ENCODE measurements around the gene TPSB2. TPM values are rescaled to one million over a fixed set of nuclear protein-coding genes. Genes with fewer than 3 reads are reported as not detected.
"Not testable (repeated sequence)": the region's sequence is repeated elsewhere in the genome, so short reads cannot be mapped to it uniquely, and the experiment has no call there.

Gene TPSB2
- total and polyA plus RNA-seq, 9 donors: 0.71 to 2.8 (median 1.5) TPM

- H3K36me3 ChIP-seq (ENCODE audit: control insufficient read depth, insufficient read depth, low read length); H3K4me3 ChIP-seq (ENCODE audit: low read length); H3K9me3 ChIP-seq (replicated peaks; ENCODE audit: control insufficient read depth, low read depth, low read length); H3K27ac ChIP-seq (ENCODE audit: low read length); H3K4me1 ChIP-seq (ENCODE audit: control insufficient read depth, insufficient read depth, low read length); DNase-seq: not testable (repeated sequence)
- no CpG with 5 or more reads among the region's 15 CpGs for WGBS (ENCODE audit: insufficient coverage)
- H3K27me3 ChIP-seq (ENCODE audit: control insufficient read depth, insufficient read depth, low read length): peaks cover 12% of the 10 kb centered on the region
Observed at GRCh38 chr16:1241081-1241480, 11.1 kb upstream of the TPSB2 start.

GRCh38 chr16:1240436-1240835 is 10.5 kb upstream of the TPSB2 start, which contains the start of gene TPSAB1:
Gene TPSAB1, plus strand, starts transcription at chr16:1240705. Its CDS starts 234 bp downstream, at chr16:1240939.
- not testable (repeated sequence) for H3K9me3 ChIP-seq (replicated peaks; ENCODE audit: control insufficient read depth, low read depth, low read length); H3K4me1 ChIP-seq (ENCODE audit: control insufficient read depth, insufficient read depth, low read length); H3K27me3 ChIP-seq (ENCODE audit: control insufficient read depth, insufficient read depth, low read length); DNase-seq; H3K27ac ChIP-seq (ENCODE audit: low read length); H3K4me3 ChIP-seq (ENCODE audit: low read length); H3K36me3 ChIP-seq (ENCODE audit: control insufficient read depth, insufficient read depth, low read length)
- no CpG with 5 or more reads among the region's 12 CpGs for WGBS (ENCODE audit: insufficient coverage)

DNA sequence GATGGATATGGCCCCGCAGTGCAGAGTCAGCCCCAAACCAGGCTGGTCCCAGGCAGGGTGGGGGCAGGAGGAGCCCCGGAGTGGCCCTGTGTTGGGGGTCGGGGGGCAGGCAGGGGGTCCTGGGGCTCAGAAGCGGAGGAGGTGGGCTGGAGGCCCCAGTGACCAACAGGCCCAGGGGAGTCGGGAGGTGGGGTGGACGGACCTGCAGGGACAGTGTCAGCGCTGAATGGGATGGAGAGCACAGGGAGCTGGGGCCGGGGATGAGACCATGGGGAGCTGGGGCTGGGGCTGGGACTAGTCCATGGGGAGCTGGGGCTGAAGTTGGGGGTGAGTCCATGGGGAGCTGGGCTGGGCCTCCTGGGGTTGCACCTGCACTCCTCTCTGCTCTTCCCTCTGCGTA is 9.6 kb upstream of the TPSB2 start:
- H3K4me3 ChIP-seq (ENCODE audit: low read length); H3K27ac ChIP-seq (ENCODE audit: low read length); DNase-seq; H3K9me3 ChIP-seq (replicated peaks; ENCODE audit: control insufficient read depth, low read depth, low read length); H3K4me1 ChIP-seq (ENCODE audit: control insufficient read depth, insufficient read depth, low read length); H3K36me3 ChIP-seq (ENCODE audit: control insufficient read depth, insufficient read depth, low read length); H3K27me3 ChIP-seq (ENCODE audit: control insufficient read depth, insufficient read depth, low read length): not testable (repeated sequence)
- 68% methylated on average over 4 of the region's 9 CpGs for WGBS (ENCODE audit: insufficient coverage)

DNA sequence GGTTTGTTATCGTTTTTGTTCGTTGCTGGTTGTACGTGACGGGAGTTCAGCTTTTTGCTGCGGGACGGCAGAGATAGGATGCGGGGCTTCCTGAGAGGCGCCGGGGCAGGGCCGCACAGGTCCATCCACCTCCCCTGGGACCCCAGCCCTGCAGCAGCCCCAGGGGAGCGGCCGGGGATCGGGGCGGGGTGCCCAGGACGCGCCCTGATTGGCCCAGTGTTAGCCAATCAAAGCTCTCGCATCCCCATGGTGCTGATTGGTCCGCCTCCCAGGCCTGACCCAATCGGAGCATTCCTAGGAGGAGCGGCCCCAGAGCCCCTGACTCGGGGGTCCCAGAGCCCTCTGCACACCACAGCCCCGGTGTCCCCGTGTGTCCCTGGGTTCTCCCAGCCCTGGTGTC is 8.9 kb upstream of the TPSB2 start:
- not testable (repeated sequence) for H3K4me3 ChIP-seq (ENCODE audit: low read length); H3K27me3 ChIP-seq (ENCODE audit: control insufficient read depth, insufficient read depth, low read length); DNase-seq; H3K36me3 ChIP-seq (ENCODE audit: control insufficient read depth, insufficient read depth, low read length); H3K4me1 ChIP-seq (ENCODE audit: control insufficient read depth, insufficient read depth, low read length); H3K27ac ChIP-seq (ENCODE audit: low read length); H3K9me3 ChIP-seq (replicated peaks; ENCODE audit: control insufficient read depth, low read depth, low read length)
- WGBS (ENCODE audit: insufficient coverage): 66% methylated on average over 7 of the region's 23 CpGs

DNA sequence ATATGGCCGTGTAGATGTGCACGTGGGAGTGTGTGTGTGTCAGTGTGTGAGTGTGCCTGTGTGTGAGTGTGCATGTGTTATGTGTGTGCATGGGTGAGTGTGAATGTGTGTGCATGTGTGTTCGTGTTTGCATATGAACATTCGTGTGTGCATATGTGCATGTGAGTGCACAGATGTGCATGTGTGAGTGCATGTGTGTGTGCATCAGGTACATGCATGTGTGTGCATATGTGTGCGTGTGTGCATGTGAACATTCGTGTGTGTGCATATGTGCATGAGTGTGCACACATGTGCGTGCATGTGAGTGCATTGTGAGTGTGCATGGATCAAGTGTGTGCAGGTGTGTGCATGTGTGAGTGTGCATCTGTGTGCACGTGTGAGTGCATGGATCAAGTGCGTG is 8.0 kb upstream of the TPSB2 start:
- DNase-seq: no peak
- Histone ChIP-seq H3K27ac (ENCODE audit: low read length) (no peak overlapping the region), H3K36me3 (ENCODE audit: control insufficient read depth, insufficient read depth, low read length) (no peaks in the 10 kb centered on the region), H3K4me1 (ENCODE audit: control insufficient read depth, insufficient read depth, low read length) (no peaks in the 10 kb centered on the region), H3K9me3 (replicated peaks; ENCODE audit: control insufficient read depth, low read depth, low read length) (no peaks in the 10 kb centered on the region), H3K4me3 (ENCODE audit: low read length) (no peak overlapping the region), H3K27me3 (ENCODE audit: control insufficient read depth, insufficient read depth, low read length) (no peaks in the 10 kb centered on the region)
- 70% methylated on average over 8 of the region's 9 CpGs for WGBS (ENCODE audit: insufficient coverage)

DNA sequence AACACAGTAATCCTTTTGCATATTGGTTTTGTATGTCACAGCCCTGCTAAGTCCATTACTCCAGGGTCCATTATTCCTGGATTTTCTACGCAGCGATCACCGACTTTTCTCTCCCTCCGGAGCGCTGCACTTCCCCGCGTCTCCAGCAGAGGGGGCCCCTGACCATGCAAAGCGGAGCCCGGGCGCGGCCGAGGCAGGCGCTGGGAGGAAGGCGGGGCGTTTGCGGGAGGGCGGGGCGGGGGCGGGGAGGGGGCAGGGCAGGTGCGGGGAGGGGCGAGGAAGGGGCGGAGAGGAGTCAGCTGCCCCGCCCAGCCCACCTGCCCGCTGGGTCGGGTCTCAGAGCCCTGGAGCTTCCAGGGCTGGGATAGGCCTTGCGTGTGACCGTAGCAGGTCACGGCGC is 6.7 kb upstream of the TPSB2 start:
- no CpG with 5 or more reads among the region's 29 CpGs for whole genome bisulfite sequencing (ENCODE audit: insufficient coverage)
- H3K27me3 ChIP-seq (ENCODE audit: control insufficient read depth, insufficient read depth, low read length); H3K4me1 ChIP-seq (ENCODE audit: control insufficient read depth, insufficient read depth, low read length); H3K4me3 ChIP-seq (ENCODE audit: low read length); H3K9me3 ChIP-seq (replicated peaks; ENCODE audit: control insufficient read depth, low read depth, low read length); H3K36me3 ChIP-seq (ENCODE audit: control insufficient read depth, insufficient read depth, low read length); DNase-seq; H3K27ac ChIP-seq (ENCODE audit: low read length): not testable (repeated sequence)

- not testable (repeated sequence) for H3K27me3 ChIP-seq (ENCODE audit: control insufficient read depth, insufficient read depth, low read length); H3K4me1 ChIP-seq (ENCODE audit: control insufficient read depth, insufficient read depth, low read length); H3K36me3 ChIP-seq (ENCODE audit: control insufficient read depth, insufficient read depth, low read length); H3K27ac ChIP-seq (ENCODE audit: low read length); DNase-seq; H3K9me3 ChIP-seq (replicated peaks; ENCODE audit: control insufficient read depth, low read depth, low read length); H3K4me3 ChIP-seq (ENCODE audit: low read length)
- WGBS (ENCODE audit: insufficient coverage): no CpG with 5 or more reads among the region's 47 CpGs
Observed at GRCh38 chr16:1232049-1232748, 2.2 kb upstream of the TPSB2 start.

GRCh38 chr16:1231301-1231700 is 1.3 kb upstream of the TPSB2 start:
- WGBS (ENCODE audit: insufficient coverage): 82% methylated on average over 2 of the region's 7 CpGs
- not testable (repeated sequence) for H3K36me3 ChIP-seq (ENCODE audit: control insufficient read depth, insufficient read depth, low read length); DNase-seq; H3K27me3 ChIP-seq (ENCODE audit: control insufficient read depth, insufficient read depth, low read length); H3K27ac ChIP-seq (ENCODE audit: low read length); H3K9me3 ChIP-seq (replicated peaks; ENCODE audit: control insufficient read depth, low read depth, low read length); H3K4me3 ChIP-seq (ENCODE audit: low read length); H3K4me1 ChIP-seq (ENCODE audit: control insufficient read depth, insufficient read depth, low read length)

- not testable (repeated sequence) for DNase-seq; H3K27ac ChIP-seq (ENCODE audit: low read length); H3K4me1 ChIP-seq (ENCODE audit: control insufficient read depth, insufficient read depth, low read length); H3K27me3 ChIP-seq (ENCODE audit: control insufficient read depth, insufficient read depth, low read length); H3K36me3 ChIP-seq (ENCODE audit: control insufficient read depth, insufficient read depth, low read length); H3K4me3 ChIP-seq (ENCODE audit: low read length); H3K9me3 ChIP-seq (replicated peaks; ENCODE audit: control insufficient read depth, low read depth, low read length)
- 78% methylated on average over 12 of the region's 17 CpGs for WGBS (ENCODE audit: insufficient coverage)
Observed at GRCh38 chr16:1230471-1231212, 658 bp upstream of the TPSB2 start.

DNA sequence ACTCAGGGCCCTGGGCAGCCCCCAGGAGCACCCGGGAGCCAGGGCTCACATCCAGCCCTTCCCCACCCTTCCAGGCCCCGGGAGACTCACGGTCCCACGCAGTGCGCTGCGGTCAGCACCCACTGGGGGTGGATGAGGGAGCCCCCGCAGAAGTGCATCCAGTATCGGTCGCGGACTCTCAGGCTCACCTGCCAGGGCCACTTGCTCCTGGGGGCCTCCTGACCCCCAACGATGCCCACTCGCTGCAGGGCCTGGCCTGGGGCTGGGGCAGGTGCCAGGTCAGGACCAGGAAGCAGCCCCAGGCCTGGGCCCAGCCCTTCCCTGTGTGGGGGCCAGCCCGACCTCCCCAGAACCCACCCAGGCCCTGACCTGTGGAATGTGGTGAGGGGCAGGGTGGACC is 508 bp downstream of the TPSB2 start:
- H3K27me3 ChIP-seq (ENCODE audit: control insufficient read depth, insufficient read depth, low read length); H3K27ac ChIP-seq (ENCODE audit: low read length); H3K4me3 ChIP-seq (ENCODE audit: low read length); DNase-seq; H3K36me3 ChIP-seq (ENCODE audit: control insufficient read depth, insufficient read depth, low read length); H3K4me1 ChIP-seq (ENCODE audit: control insufficient read depth, insufficient read depth, low read length); H3K9me3 ChIP-seq (replicated peaks; ENCODE audit: control insufficient read depth, low read depth, low read length): not testable (repeated sequence)
- WGBS (ENCODE audit: insufficient coverage): no CpG with 5 or more reads among the region's 13 CpGs

Measured in muscle of leg (tissue), 11 donors.